ENCODE data around the gene DAAM2.

The DAAM2 gene

GRCh38 chr6:39791850-39792539 lies at the start of gene DAAM2:
DAAM2 (plus strand) TSS chr6:39792376; CDS start chr6:39856303, 63,927 bp downstream.
- peak in 39 of 56 donors; percentile 26 to 77 (median 53) for DNase-seq

DNA sequence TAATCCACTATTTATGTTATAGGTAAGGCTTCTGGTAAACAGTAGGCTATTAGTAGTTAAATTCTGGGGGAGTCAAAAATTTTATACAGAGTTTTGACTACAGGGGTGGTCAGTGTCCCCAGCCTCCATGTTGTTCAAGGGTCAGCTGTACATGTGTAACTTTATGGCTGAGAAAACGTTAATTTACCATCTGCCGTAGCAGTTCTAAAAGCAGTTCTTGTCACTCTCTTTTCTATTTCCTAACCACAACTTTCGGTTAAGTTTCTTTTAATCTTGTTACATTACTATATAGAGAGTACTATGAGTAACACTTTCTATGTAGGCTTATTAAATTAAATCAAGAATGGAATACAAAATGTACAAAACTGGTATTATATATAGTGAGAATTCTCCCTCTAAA lies 45.4 kb upstream of the DAAM2 start:
- DNase-seq, result no peak

- no peak for DNase-seq
Measured at GRCh38 chr6:39752835-39753724, 39.1 kb upstream of the DAAM2 start.

- no peak for DNase-seq
Measured at GRCh38 chr6:39753725-39754045, 38.5 kb upstream of the DAAM2 start.

DNA sequence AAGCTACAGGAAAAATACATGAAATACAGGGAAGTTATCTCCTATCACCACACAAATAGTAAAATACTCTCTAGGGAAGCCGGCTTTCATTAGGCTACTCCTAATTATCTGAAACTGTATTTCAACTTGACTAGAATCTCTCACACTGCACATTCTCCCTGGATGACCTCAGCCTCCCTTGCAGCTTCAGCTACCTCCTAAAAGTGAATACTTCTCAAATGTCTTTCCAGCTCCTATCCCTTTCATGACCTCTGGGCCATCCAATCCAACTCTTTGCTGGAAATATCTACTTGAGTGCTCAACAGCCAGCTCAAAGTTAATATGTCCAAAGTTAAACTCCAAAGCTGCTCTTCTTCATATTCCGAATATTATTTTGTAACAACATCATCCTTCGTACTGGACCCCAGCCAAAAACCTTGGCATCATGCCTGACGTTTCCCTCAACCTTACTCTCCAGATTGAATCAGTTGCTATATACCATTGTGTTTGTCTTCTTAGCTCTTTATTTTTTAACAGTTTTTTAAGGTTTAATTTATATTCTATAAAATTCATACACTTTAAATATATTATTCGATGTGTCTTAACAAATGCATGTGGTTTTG lies 37.6 kb upstream of the DAAM2 start:
- DNase-seq, result no peak

DNA sequence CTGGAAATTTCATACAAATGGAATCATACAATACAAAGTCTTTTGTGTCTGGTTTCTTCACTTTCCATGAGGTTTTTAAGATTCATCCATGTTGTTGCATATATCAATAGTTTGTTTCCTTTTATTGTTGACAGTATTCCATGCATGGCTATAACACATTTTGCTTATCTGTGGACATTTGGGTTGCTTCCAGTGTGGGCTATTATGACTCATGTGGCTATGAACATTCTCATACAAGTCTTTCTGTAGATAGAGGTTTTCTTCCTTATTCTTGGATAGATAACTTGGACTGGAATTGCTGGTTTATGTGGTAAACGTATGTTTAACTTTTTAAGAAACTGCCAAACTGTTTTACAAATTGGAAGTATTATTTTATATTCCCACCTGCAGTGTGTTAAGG lies 36.9 kb upstream of the DAAM2 start:
- no peak for DNase-seq

- no peak for DNase-seq
Measured at GRCh38 chr6:39756582-39756981, 35.6 kb upstream of the DAAM2 start.

DNA sequence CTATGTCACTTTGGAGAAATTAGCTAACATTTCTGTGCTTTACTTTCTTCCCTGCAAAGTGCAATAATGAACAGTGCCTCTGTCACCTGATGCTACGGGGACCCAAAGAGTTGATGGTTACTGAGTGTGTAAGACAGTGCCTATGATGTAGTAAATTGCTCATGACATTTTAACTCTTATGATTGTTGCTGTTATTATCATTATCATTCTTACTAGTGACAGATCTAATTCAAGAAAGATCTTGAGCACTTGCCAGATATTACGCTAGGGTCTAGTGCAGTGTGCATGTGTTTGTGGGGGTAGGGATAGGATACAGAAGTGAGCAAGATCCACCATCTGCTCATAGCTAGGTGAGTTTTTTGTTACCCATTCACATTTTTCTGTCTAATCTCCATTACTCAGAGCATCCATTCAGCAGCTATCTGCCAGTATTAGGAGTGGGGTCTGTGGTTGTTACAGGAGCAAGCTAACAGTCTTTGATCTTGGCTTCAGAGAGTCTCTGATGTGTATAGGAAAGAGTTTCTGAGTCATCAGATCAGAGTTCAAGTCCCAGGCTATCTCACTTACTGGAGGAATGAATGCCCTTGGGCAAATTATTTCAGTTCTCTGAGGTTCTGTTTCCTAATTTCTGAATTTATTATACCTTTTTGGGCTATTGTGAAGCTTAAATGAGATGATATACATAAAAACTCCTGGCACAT lies 33.1 kb upstream of the DAAM2 start:
- DNase-seq, result no peak

DNA sequence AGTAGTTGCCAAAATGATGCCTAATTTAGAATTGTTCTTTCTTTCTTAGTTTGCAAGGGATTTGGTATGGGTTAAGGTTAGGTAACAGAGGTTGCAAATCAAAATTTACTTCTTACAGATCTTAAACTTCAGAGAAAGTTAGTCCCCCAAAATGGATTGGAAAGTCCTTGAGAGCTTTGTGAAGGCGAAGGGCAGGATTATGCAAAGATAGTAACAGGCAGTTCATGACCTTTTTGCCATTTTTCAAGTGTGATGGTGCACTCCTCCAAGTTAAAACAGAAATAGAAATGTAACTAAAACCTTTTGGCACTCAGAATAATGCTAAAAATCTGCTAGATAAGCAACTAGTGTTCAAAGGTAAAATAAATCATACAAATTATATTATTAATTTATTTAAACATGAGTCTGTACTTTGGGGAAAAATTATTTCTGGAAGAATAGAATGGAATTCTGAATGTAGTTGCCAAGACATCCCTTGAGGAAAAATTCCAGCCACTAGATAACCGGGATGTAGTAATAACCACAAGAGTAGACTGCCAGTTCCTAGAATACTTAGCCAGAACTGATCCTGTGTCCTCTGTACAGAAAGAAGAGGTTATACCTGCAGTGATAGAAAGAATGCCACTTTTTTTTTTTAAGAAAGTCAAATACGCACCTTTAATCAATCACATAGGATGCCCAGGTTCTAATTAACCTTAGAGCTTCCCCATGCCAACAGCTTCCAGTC lies 31.8 kb upstream of the DAAM2 start:
- no peak for DNase-seq

DNA sequence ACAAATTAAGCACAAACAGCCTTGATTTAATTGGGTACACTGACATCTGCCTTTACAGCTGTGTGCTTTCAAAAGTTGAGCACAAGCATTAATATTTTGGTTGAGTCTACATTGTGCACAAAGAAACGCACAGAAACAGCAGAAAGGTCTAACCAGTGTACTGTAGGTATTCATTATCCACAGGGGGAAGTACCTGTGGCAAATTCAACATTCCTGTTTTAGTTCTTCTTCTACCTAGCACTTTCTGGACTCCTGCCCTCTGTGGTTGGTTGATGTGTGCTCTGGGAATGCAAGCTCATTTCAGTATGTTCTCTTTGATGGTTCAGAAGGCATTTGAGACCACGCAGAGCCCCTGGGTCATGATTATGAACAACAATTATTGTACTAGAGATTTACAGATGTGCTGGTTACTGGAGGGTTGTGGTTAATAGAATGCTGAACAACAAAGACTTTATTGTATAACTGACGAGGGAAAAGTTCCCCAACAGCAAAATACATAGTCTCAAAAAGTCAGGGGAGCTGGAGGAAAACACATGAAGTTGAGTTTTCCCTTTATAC lies 26.6 kb upstream of the DAAM2 start:
- peak in 2 of 56 donors; percentile 7 to 19 for DNase-seq

DNA sequence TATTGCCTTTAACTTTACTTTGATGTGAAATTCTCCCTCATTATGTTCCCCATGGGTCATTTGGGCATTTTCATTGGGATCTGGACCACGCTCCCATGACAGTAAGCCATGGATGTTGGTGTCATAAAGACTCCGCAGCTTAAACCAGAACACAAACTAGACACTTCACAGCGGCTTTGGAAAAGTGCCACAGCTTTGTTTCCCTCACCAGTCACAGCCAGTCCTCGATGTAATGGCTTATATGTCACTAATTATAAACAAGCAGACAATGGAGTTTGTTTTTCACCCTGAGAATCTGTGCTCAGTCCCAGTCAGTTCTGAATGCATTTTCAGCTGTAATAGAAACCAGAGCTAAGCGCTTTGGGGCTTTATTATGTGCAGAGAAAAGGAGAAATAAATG lies 23.2 kb upstream of the DAAM2 start:
- peak in 43 of 56 donors; percentile 14 to 79 (median 56) for DNase-seq

DNA sequence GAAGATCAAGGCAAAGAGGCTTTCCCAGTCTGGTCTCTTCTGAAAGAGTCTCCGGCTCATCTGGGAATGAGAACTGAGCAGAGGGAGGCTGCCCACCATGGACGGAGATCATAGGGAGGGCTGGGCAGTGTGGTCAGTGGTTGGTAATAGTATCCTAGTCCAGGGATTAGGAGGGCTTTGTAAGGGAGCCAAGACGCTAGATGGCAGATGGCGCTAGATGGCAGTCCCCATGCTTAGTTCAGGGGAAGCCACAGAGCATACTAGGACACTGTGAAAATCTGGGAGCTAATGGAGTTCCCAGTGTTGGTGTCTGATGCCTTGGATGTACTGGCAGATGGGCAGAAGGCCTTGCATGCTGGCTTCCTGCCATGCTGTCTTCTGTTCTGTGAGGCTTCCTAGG lies 21.7 kb upstream of the DAAM2 start:
- DNase-seq, result peak in 32 of 56 donors; percentile 12 to 66 (median 37)

DNA sequence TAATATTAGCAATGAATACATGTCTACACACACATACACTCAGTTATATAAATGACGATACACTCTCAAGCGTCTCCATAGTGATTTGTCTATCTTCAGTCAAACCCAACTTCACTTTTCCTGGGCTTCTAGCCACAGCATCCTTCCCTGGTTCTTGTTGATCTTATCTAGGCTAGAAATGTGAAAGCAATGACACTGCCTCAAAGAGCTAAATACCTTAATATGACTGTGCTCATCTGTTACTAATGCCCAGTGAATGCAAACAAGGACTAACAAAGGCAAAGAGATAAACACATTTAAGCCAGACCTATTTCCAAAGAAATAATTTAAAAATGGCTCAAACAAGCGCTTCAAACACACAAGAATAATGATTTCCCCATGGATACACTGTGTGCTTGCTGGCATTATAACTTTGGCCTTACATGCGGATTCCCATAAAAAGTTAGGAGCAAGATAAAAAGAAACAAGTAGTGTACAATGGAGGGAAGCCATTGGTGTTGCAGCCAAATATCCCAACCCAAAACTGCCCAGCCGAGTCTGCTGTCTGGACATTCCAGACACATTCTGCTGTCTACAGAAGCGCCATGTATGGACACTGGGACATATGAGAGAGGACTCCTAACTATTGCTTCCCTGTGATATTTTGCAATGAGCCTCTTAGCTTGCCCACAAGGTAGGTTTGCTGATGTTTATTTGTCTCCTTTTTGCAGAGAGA lies 19.5 kb upstream of the DAAM2 start:
- no peak for DNase-seq

GRCh38 chr6:39773782-39774181 lies 18.4 kb upstream of the DAAM2 start:
- no peak for DNase-seq

- DNase-seq, result no peak
Measured at GRCh38 chr6:39776581-39776980, 15.6 kb upstream of the DAAM2 start.

DNA sequence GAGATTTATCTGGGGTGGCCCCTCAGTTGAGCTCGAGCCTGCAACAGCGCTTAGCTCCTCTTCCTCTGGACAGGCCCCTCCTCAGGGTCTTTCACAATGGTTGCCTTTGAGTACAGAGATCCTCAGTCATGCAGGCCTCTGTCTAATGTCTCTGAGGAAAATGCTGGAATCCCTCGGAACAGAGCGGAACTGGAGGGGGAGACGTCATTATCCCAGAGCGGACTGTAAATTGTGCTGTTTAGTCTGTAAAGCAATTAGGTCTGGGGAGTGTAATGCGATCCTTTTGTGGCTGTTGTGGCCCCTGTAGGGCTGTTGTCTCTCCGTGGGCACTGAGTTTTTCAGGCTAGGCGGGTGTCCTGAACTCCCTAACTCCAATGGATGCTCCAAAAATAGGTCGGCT lies 15.0 kb upstream of the DAAM2 start:
- peak in 3 of 56 donors; percentile 19 to 47 (median 26) for DNase-seq

DNA sequence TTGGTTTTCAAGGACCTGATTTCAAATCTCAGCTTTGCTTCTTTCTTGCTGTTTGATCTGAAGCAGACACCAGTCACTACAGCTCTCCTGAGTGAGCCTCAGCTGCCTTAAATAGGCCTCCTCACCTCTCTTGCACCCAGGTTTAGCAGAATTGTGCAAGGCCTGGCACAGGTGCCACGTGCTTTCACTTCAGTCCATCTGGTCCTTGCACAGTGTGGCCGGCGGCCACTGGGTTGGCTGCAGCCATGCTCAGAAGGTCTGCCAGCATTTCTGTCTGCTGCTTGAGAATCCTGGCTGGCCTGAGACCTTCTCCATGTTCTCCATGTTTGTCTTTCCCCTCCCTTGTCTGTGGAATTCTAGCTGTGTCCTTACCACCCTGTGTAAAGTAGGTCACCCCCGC lies 14.5 kb upstream of the DAAM2 start:
- DNase-seq, result peak in 4 of 56 donors; percentile 21 to 35 (median 22)

DNA sequence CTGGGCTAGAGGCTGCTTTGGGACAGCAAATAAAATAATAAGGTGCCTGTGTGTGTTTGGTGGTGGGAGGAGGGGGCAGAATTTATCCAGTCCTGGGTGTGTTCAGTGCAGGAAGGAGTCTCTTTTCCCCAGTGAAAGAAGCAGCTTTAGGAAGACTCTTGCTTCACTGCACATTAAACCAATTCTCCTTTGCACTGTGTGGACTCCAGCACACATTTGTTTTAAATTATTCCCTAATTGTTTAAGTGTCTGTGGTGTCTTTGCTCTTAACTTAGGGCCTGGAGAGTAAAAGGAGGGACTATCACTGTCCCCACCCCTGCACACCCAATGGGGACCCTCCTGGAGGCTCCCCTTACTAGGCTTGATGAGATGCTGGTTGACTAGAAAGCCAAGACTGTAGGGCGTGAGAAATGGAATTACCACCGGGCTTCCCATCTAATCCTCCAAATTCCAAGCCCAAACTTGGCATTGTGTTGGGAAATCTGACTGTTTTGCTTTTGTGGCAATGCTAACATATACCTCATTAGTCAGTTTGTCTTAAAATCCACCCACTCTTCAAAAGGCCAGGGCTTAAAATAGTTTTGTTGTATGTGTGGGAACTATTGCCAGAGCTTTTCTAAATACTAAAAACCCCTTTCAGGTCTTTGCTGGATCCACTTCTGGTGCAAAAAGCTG lies 13.5 kb upstream of the DAAM2 start:
- no peak for DNase-seq

DNA sequence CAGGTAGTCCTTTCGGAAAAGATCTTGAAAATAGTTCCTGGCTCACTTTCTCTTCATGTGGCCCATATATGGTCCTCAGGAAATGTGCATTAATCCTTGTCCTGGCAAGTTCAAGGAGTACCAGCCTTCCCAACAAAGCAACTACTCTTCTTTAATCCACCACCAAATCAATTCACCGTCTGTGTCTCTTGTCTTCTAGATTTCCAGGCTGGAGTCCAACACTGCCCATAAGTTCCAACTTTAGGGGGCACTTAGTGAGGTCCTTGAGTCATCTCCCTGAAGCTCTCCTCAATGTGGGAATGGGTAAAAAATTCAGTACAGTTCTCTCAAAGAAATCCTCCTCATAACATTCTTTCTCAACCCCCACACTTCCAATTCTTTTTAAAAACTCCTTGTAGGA lies 6.9 kb upstream of the DAAM2 start:
- no peak for DNase-seq

Data from nucleus accumbens (tissue), 56 donors.